ENCODE data around the gene WWOX. TPM values are rescaled to one million over a fixed set of nuclear protein-coding genes. Genes with fewer than 3 reads are reported as not detected.
A peak's percentile ranks its signal among the peaks of the same experiment; 100 is the strongest.

Gene WWOX
- total RNA-seq, 1 donor from 2014 or later, result 19.2 TPM

DNA sequence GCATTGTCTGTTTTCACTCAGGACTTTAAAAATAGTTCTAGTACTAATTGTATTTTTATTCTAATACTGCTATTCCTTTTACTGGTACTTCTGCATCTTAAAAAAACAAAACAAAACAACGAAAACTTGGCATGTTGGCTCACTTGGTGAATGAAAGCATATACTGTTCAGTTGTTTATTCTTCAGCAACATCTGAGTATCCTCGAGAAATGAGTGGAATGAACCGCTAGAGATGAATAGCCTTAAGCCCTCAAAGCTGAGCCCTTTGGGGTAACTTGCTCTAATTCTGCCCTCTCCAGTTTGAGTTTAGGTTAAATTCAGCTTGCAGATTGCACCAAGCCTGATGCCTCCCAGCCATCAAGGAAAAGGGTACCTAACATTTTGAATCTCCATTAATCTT, 126.5 kb downstream of the WWOX start:
- Histone ChIP-seq H3K36me3 (no peaks in the 10 kb centered on the region), H3K9me3 (no peaks in the 10 kb centered on the region), H3K27me3 (ENCODE audit: low read depth) (no peaks in the 10 kb centered on the region), H3K4me1 (no peaks in the 10 kb centered on the region), H3K27ac (no peak overlapping the region), H3K4me3 (no peak overlapping the region)
- ATAC-seq (no peak), DNase-seq (no peak)
- intact Hi-C loops (cut with DNase I), result no loop called here
- TF ChIP-seq, protein P1, sequence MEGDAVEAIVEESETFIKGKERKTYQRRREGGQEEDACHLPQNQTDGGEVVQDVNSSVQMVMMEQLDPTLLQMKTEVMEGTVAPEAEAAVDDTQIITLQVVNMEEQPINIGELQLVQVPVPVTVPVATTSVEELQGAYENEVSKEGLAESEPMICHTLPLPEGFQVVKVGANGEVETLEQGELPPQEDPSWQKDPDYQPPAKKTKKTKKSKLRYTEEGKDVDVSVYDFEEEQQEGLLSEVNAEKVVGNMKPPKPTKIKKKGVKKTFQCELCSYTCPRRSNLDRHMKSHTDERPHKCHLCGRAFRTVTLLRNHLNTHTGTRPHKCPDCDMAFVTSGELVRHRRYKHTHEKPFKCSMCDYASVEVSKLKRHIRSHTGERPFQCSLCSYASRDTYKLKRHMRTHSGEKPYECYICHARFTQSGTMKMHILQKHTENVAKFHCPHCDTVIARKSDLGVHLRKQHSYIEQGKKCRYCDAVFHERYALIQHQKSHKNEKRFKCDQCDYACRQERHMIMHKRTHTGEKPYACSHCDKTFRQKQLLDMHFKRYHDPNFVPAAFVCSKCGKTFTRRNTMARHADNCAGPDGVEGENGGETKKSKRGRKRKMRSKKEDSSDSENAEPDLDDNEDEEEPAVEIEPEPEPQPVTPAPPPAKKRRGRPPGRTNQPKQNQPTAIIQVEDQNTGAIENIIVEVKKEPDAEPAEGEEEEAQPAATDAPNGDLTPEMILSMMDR (IDR thresholded peaks at IDR 0.05), result no peak

DNA sequence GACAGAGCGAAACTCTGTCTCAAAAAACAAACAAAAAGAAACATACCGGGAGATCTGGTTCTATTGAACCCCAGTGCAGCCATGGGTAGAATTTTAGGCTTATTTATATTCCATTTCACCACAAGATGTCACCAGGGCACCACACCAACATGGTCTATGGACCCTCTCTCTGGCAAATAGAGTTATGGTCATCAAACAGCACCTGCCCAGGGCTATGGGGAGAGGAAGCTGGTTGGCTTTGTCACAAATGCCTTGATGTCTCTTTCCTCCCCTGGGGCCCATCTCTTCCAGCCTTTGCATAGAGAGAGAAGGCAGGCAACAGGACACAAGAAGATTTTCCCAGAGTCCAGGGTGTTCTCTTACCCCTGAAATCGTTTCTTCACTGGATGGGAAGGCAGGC, 128.4 kb downstream of the WWOX start:
- Histone ChIP-seq H3K4me1 (no peaks in the 10 kb centered on the region), H3K27me3 (ENCODE audit: low read depth) (no peaks in the 10 kb centered on the region), H3K9me3 (no peaks in the 10 kb centered on the region), H3K4me3 (no peak overlapping the region), H3K36me3 (no peaks in the 10 kb centered on the region), H3K27ac (no peak overlapping the region)
- DNase-seq, result no peak
- TF ChIP-seq, protein P1 (IDR thresholded peaks at IDR 0.05), result no peak
- intact Hi-C loops (cut with DNase I), result no loop called here
- ATAC-seq, result peak in 1 of 2 donors; percentile 29

DNA sequence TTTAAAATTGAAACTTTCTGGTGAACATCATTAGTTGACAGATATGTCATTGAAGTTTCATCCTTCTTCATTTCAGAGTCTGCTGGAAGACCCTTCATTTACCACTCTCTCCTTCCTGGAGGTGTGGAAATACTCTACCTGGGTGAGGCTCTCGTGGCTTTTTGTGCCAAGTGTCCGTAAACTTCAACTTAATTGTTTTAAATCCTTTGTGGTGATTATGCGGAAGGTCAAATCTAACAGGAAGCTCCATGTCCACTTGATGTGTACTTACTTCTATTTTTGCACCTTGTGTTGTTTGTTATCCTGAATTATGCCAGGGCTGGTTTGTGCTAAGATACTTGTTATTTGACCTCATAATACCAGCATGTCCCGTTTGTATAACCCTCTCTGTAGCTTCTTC, 129.2 kb downstream of the WWOX start:
- Histone ChIP-seq H3K9me3 (no peaks in the 10 kb centered on the region), H3K27ac (no peak overlapping the region), H3K4me1 (no peaks in the 10 kb centered on the region), H3K4me3 (no peak overlapping the region), H3K36me3 (no peaks in the 10 kb centered on the region), H3K27me3 (ENCODE audit: low read depth) (no peaks in the 10 kb centered on the region)
- intact Hi-C loops (cut with DNase I), result no loop called here
- DNase-seq (no peak), ATAC-seq (no peak)
- TF ChIP-seq, protein P1 (IDR thresholded peaks at IDR 0.05), result no peak

DNA sequence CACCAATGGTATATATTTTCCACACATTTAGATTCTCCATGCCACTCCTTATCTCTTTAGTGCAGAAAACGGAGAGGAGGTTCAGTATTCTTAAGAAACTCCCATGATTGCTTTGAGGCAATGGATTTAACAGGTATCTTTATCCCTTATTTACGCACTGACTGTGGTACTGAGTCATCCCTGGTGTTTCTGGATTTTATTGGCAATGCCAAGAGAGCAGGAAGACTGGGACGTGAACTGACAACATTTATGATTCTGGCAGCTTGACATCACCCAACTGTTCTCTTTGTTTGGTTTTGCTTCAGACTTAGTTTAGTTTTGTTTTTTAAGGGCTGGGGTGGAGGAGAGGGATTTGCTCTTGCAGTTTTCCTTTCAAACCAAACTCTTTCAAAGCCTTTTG, 131.4 kb downstream of the WWOX start:
- Histone ChIP-seq H3K27me3 (ENCODE audit: low read depth) (no peaks in the 10 kb centered on the region), H3K36me3 (no peaks in the 10 kb centered on the region), H3K27ac (no peak overlapping the region), H3K9me3 (no peaks in the 10 kb centered on the region), H3K4me1 (no peaks in the 10 kb centered on the region), H3K4me3 (no peak overlapping the region)
- DNase-seq, result no peak
- TF ChIP-seq, protein P1 (IDR thresholded peaks at IDR 0.05), result no peak
- intact Hi-C loops (cut with DNase I), result no loop called here
- ATAC-seq, result no peak

DNA sequence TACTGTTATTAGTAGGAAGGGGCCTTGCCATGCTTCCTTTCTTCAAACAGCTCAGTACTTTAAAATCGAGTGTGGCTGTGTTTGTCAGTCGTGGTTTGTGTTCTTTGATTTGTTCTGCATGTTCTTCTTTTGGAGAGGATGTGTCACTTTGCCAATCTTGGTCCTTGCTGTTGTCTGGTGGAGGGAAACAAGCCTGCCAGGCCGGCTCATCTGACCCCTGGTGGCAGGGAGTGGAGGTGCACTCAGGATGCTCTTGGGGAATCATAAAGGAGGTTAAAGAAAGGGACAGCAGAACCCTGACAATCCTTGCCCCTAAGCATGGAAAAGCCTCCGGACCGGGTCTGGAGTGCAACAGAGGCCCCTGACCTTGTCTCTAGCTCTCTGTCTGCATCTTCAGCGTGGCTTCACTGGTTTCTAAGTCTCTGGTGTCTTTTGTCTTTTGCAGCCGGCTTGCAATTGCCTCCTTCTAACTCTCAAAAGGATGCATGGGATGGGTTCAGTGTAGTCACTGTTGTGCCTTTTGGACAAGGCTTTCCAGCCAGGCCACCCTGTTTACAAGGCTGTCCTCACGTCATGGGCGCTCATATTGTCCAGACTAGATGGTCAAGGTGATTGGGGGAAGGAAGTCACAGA, 135.8 kb downstream of the WWOX start:
- no peak overlapping the region for H3K4me3 ChIP-seq
- no peaks in the 10 kb centered on the region for H3K27me3 ChIP-seq (ENCODE audit: low read depth)
- no peaks in the 10 kb centered on the region for H3K36me3 ChIP-seq
- TF ChIP-seq, protein P1 (IDR thresholded peaks at IDR 0.05), result peak; percentile 91
- peak; percentile 73 for DNase-seq
- no peaks in the 10 kb centered on the region for H3K9me3 ChIP-seq
- H3K27ac ChIP-seq, result no peak overlapping the region
- intact Hi-C loops (cut with DNase I), result no loop called here
- no peaks in the 10 kb centered on the region for H3K4me1 ChIP-seq
- ATAC-seq, result peak; percentile 90

All from lower lobe of right lung (tissue), 2 donors.